ENCODE data around the gene TTYH2.
A peak's percentile ranks its signal among the peaks of the same experiment; 100 is the strongest.

Gene TTYH2

GRCh38 chr17:74182041-74182723, 31.2 kb upstream of the TTYH2 start:
- Histone ChIP-seq H4K91ac (ENCODE audit: low read length) (no peak overlapping the region), H2BK5ac (ENCODE audit: low read depth, low read length, poor library complexity, severe bottlenecking) (no peak overlapping the region), H2BK12ac (ENCODE audit: low read length in 2 of 2) (peak overlapping the region in 1 of 2 experiments; percentile 18), H3K27ac (ENCODE audit: low read length, poor library complexity, severe bottlenecking) (no peak overlapping the region), H3K79me1 (replicated peaks; ENCODE audit: low read length, poor library complexity, severe bottlenecking) (no peaks in the 10 kb centered on the region), H3K4me1 (ENCODE audit: control insufficient read depth, insufficient read depth, low read depth, low read length) (peaks cover 7% of the 10 kb centered on the region), H3K14ac (ENCODE audit: low read length in 2 of 2) (no peak overlapping the region), H3K18ac (ENCODE audit: low read depth in 1 of 2, low read length in 2 of 2) (no peak overlapping the region), H3K4me2 (ENCODE audit: low read length, poor library complexity, severe bottlenecking) (no peak overlapping the region), H3K4me3 (ENCODE audit: insufficient read depth in 1 of 2, low read depth in 1 of 2, low read length in 2 of 2) (peak overlapping the region in 1 of 2 experiments; percentile 20), H3K9ac (ENCODE audit: low read length) (no peak overlapping the region), H3K27me3 (ENCODE audit: control insufficient read depth in 1 of 2, insufficient read depth in 1 of 2, low read length in 2 of 2) (peaks cover 26 to 74% of the 10 kb centered on the region in 2 experiments), H2AK5ac (ENCODE audit: low read length, severe bottlenecking) (no peak overlapping the region), H2AFZ (ENCODE audit: low read depth, low read length) (no peak overlapping the region), H4K8ac (ENCODE audit: low read length) (no peak overlapping the region), H2BK15ac (ENCODE audit: low read depth, poor library complexity, severe bottlenecking) (no peak overlapping the region), H3K36me3 (ENCODE audit: control insufficient read depth in 1 of 2, insufficient read depth in 2 of 2, low read depth in 1 of 2, low read length in 2 of 2) (no peaks in the 10 kb centered on the region), H3K9me3 (ENCODE audit: control insufficient read depth, low read length) (no peaks in the 10 kb centered on the region), H3K4ac (ENCODE audit: low read depth in 1 of 2, low read length in 2 of 2) (no peak overlapping the region), H2BK120ac (ENCODE audit: low read depth, low read length) (no peak overlapping the region), H3K23ac (ENCODE audit: low read length in 2 of 2) (no peak overlapping the region)
- 78% methylated on average over 17 of the region's 17 CpGs for WGBS
- DNase-seq = no peak

DNA sequence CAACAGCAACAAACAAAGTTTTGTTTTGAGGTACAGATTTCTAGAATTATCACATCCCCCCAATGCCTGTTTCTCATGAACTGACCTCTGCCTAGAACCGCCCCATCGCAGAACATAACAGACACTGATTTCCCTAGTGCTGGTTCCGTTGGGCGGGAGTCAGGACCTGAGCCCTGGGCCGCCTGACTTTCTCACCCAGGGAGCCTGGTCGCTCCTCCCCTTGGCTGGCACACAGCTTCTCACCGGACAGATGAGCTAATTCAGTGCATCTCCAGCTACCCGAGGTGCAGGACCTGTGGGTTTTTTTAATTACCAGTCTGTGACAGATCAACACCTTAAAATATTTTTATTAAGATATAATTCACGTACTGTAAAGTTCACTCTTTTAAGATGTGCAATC, 30.0 kb upstream of the TTYH2 start:
- no peaks in the 10 kb centered on the region for H3K9me3 ChIP-seq (ENCODE audit: control insufficient read depth, low read length)
- no peak overlapping the region for H3K18ac ChIP-seq (ENCODE audit: low read depth in 1 of 2, low read length in 2 of 2)
- H3K27ac ChIP-seq (ENCODE audit: low read length, poor library complexity, severe bottlenecking) = no peak overlapping the region
- no peak overlapping the region for H3K4ac ChIP-seq (ENCODE audit: low read depth in 1 of 2, low read length in 2 of 2)
- H3K14ac ChIP-seq (ENCODE audit: low read length in 2 of 2) = no peak overlapping the region
- H4K8ac ChIP-seq (ENCODE audit: low read length) = no peak overlapping the region
- H3K27me3 ChIP-seq (ENCODE audit: control insufficient read depth in 1 of 2, insufficient read depth in 1 of 2, low read length in 2 of 2) = peaks cover 30 to 86% of the 10 kb centered on the region in 2 experiments
- H3K23ac ChIP-seq (ENCODE audit: low read length in 2 of 2) = no peak overlapping the region
- peaks cover 2% of the 10 kb centered on the region for H3K4me1 ChIP-seq (ENCODE audit: control insufficient read depth, insufficient read depth, low read depth, low read length)
- no peak for DNase-seq
- H2BK15ac ChIP-seq (ENCODE audit: low read depth, poor library complexity, severe bottlenecking) = no peak overlapping the region
- no peak overlapping the region for H3K4me3 ChIP-seq (ENCODE audit: insufficient read depth in 1 of 2, low read depth in 1 of 2, low read length in 2 of 2)
- H3K4me2 ChIP-seq (ENCODE audit: low read length, poor library complexity, severe bottlenecking) = no peak overlapping the region
- WGBS = 77% methylated on average over 7 of the region's 9 CpGs
- H3K36me3 ChIP-seq (ENCODE audit: control insufficient read depth in 1 of 2, insufficient read depth in 2 of 2, low read depth in 1 of 2, low read length in 2 of 2) = no peaks in the 10 kb centered on the region
- no peaks in the 10 kb centered on the region for H3K79me1 ChIP-seq (replicated peaks; ENCODE audit: low read length, poor library complexity, severe bottlenecking)
- H3K9ac ChIP-seq (ENCODE audit: low read length) = no peak overlapping the region
- H2BK12ac ChIP-seq (ENCODE audit: low read length in 2 of 2) = no peak overlapping the region
- H2AK5ac ChIP-seq (ENCODE audit: low read length, severe bottlenecking) = no peak overlapping the region
- no peak overlapping the region for H2BK5ac ChIP-seq (ENCODE audit: low read depth, low read length, poor library complexity, severe bottlenecking)
- H4K91ac ChIP-seq (ENCODE audit: low read length) = no peak overlapping the region
- H2AFZ ChIP-seq (ENCODE audit: low read depth, low read length) = no peak overlapping the region
- H2BK120ac ChIP-seq (ENCODE audit: low read depth, low read length) = no peak overlapping the region

- no peak overlapping the region for H2BK120ac ChIP-seq (ENCODE audit: low read depth, low read length)
- H2AK5ac ChIP-seq (ENCODE audit: low read length, severe bottlenecking) = no peak overlapping the region
- H3K4me1 ChIP-seq (ENCODE audit: control insufficient read depth, insufficient read depth, low read depth, low read length) = peaks cover 2% of the 10 kb centered on the region
- H3K9me3 ChIP-seq (ENCODE audit: control insufficient read depth, low read length) = no peaks in the 10 kb centered on the region
- H2BK12ac ChIP-seq (ENCODE audit: low read length in 2 of 2) = no peak overlapping the region
- no peaks in the 10 kb centered on the region for H3K36me3 ChIP-seq (ENCODE audit: control insufficient read depth in 1 of 2, insufficient read depth in 2 of 2, low read depth in 1 of 2, low read length in 2 of 2)
- H3K27me3 ChIP-seq (ENCODE audit: control insufficient read depth in 1 of 2, insufficient read depth in 1 of 2, low read length in 2 of 2) = peaks cover 17 to 69% of the 10 kb centered on the region in 2 experiments
- no peak overlapping the region for H3K23ac ChIP-seq (ENCODE audit: low read length in 2 of 2)
- H2BK15ac ChIP-seq (ENCODE audit: low read depth, poor library complexity, severe bottlenecking) = no peak overlapping the region
- 76% methylated on average over 5 of the region's 9 CpGs for WGBS
- no peak overlapping the region for H4K8ac ChIP-seq (ENCODE audit: low read length)
- H3K4me2 ChIP-seq (ENCODE audit: low read length, poor library complexity, severe bottlenecking) = no peak overlapping the region
- no peak overlapping the region for H3K18ac ChIP-seq (ENCODE audit: low read depth in 1 of 2, low read length in 2 of 2)
- no peak overlapping the region for H3K27ac ChIP-seq (ENCODE audit: low read length, poor library complexity, severe bottlenecking)
- H3K14ac ChIP-seq (ENCODE audit: low read length in 2 of 2) = no peak overlapping the region
- no peak overlapping the region for H3K4me3 ChIP-seq (ENCODE audit: insufficient read depth in 1 of 2, low read depth in 1 of 2, low read length in 2 of 2)
- no peak for DNase-seq
- no peak overlapping the region for H4K91ac ChIP-seq (ENCODE audit: low read length)
- no peak overlapping the region for H2BK5ac ChIP-seq (ENCODE audit: low read depth, low read length, poor library complexity, severe bottlenecking)
- no peak overlapping the region for H3K9ac ChIP-seq (ENCODE audit: low read length)
- no peak overlapping the region for H2AFZ ChIP-seq (ENCODE audit: low read depth, low read length)
- H3K4ac ChIP-seq (ENCODE audit: low read depth in 1 of 2, low read length in 2 of 2) = no peak overlapping the region
- H3K79me1 ChIP-seq (replicated peaks; ENCODE audit: low read length, poor library complexity, severe bottlenecking) = no peaks in the 10 kb centered on the region
Observed at GRCh38 chr17:74185571-74186185, 27.7 kb upstream of the TTYH2 start.

DNA sequence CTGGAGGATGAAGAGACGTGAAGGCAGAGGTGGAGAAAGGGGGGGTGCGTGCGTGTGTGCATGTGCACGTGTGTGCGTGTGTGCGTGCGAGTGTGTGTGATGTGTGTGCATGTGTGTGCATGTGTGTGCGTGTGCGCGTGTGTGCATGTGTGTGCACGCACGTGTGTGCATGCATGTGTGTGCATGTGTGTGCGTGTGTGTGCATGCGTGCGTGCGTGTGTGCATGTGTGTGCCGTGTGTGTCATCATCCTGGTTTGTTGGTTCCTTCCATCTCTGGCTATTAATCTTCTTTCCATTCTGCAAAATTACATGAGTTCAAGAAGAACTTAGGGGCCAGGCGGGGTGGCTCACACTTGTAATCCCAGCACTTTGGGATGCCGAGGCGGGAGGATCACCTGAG, 26.9 kb upstream of the TTYH2 start:
- H3K27me3 ChIP-seq (ENCODE audit: control insufficient read depth in 1 of 2, insufficient read depth in 1 of 2, low read length in 2 of 2) = peaks cover 11 to 61% of the 10 kb centered on the region in 2 experiments
- peak overlapping the region in 1 of 2 experiments; percentile 40 for H3K4me3 ChIP-seq (ENCODE audit: insufficient read depth in 1 of 2, low read depth in 1 of 2, low read length in 2 of 2)
- 97% methylated on average over 20 of the region's 20 CpGs for WGBS

More for the DNA sequence above, 26.9 kb upstream of the TTYH2 start:
- Histone ChIP-seq H4K8ac (ENCODE audit: low read length) (no peak overlapping the region), H3K18ac (ENCODE audit: low read depth in 1 of 2, low read length in 2 of 2) (no peak overlapping the region), H2BK12ac (ENCODE audit: low read length in 2 of 2) (no peak overlapping the region), H4K91ac (ENCODE audit: low read length) (peak overlapping the region; percentile 87), H2BK15ac (ENCODE audit: low read depth, poor library complexity, severe bottlenecking) (no peak overlapping the region), H2AK5ac (ENCODE audit: low read length, severe bottlenecking) (no peak overlapping the region), H3K4me1 (ENCODE audit: control insufficient read depth, insufficient read depth, low read depth, low read length) (peaks cover 2% of the 10 kb centered on the region), H2AFZ (ENCODE audit: low read depth, low read length) (no peak overlapping the region), H3K79me1 (replicated peaks; ENCODE audit: low read length, poor library complexity, severe bottlenecking) (no peaks in the 10 kb centered on the region), H3K4me2 (ENCODE audit: low read length, poor library complexity, severe bottlenecking) (no peak overlapping the region), H3K27ac (ENCODE audit: low read length, poor library complexity, severe bottlenecking) (no peak overlapping the region), H3K4ac (ENCODE audit: low read depth in 1 of 2, low read length in 2 of 2) (no peak overlapping the region), H3K23ac (ENCODE audit: low read length in 2 of 2) (no peak overlapping the region), H2BK120ac (ENCODE audit: low read depth, low read length) (no peak overlapping the region), H3K9me3 (ENCODE audit: control insufficient read depth, low read length) (no peaks in the 10 kb centered on the region), H3K9ac (ENCODE audit: low read length) (no peak overlapping the region), H3K36me3 (ENCODE audit: control insufficient read depth in 1 of 2, insufficient read depth in 2 of 2, low read depth in 1 of 2, low read length in 2 of 2) (no peaks in the 10 kb centered on the region), H2BK5ac (ENCODE audit: low read depth, low read length, poor library complexity, severe bottlenecking) (no peak overlapping the region), H3K14ac (ENCODE audit: low read length in 2 of 2) (no peak overlapping the region)
- no peak for DNase-seq
